HEK293T (cell line): ENCODE measurements around the gene FXYD6.

Experiments used
- ARNT ChIP-seq: fragments of 450-650 bp; IDR thresholded peaks from 2 replicates; pipeline ENCODE4 v1.6.1; 2017; ENCODE audit warnings: mild to moderate bottlenecking
- BHLHE40 ChIP-seq: fragments of 450-650 bp; IDR thresholded peaks from 2 replicates; pipeline ENCODE4 v1.6.1; 2016; ENCODE audit warnings: mild to moderate bottlenecking, moderate library complexity, borderline replicate concordance
- CTBP1 ChIP-seq: fragments of 450-650 bp; IDR thresholded peaks from 2 replicates; pipeline ENCODE4 v1.6.1; 2016; ENCODE audit warnings: borderline replicate concordance
- ELF4 ChIP-seq: fragments of 450-650 bp; IDR thresholded peaks from 2 replicates; pipeline ENCODE4 v1.6.1; 2017; ENCODE audit warnings: antibody characterized with exemption
- FOXA1 ChIP-seq: fragments of 450-650 bp; IDR thresholded peaks from 2 replicates; pipeline ENCODE4 v1.6.1; 2016; ENCODE audit warnings: mild to moderate bottlenecking
- FOXK2 ChIP-seq: fragments of 450-650 bp; IDR thresholded peaks from 2 replicates; pipeline ENCODE4 v1.6.1; 2016; ENCODE audit warnings: mild to moderate bottlenecking
- FOXM1 ChIP-seq: fragments of 450-650 bp; IDR thresholded peaks from 2 replicates; pipeline ENCODE4 v1.6.1; 2017; ENCODE audit warnings: mild to moderate bottlenecking, borderline replicate concordance
- LEF1 ChIP-seq: fragments of 450-650 bp; IDR thresholded peaks from 2 replicates; pipeline ENCODE4 v1.6.1; 2017; ENCODE audit warnings: mild to moderate bottlenecking, borderline replicate concordance
- SP1 ChIP-seq: fragments of 450-650 bp; IDR thresholded peaks from 2 replicates; pipeline ENCODE4 v1.6.1; 2017
- SUZ12 ChIP-seq: fragments of 450-650 bp; IDR thresholded peaks from 2 replicates; pipeline ENCODE4 v1.6.1; 2016; ENCODE audit warnings: mild to moderate bottlenecking
- TARDBP ChIP-seq: fragments of 450-650 bp; IDR thresholded peaks from 2 replicates; pipeline ENCODE4 v1.6.1; 2016
- ZNF384 ChIP-seq: fragments of 450-650 bp; IDR thresholded peaks from 2 replicates; pipeline ENCODE4 v1.6.1; 2016

DNA sequence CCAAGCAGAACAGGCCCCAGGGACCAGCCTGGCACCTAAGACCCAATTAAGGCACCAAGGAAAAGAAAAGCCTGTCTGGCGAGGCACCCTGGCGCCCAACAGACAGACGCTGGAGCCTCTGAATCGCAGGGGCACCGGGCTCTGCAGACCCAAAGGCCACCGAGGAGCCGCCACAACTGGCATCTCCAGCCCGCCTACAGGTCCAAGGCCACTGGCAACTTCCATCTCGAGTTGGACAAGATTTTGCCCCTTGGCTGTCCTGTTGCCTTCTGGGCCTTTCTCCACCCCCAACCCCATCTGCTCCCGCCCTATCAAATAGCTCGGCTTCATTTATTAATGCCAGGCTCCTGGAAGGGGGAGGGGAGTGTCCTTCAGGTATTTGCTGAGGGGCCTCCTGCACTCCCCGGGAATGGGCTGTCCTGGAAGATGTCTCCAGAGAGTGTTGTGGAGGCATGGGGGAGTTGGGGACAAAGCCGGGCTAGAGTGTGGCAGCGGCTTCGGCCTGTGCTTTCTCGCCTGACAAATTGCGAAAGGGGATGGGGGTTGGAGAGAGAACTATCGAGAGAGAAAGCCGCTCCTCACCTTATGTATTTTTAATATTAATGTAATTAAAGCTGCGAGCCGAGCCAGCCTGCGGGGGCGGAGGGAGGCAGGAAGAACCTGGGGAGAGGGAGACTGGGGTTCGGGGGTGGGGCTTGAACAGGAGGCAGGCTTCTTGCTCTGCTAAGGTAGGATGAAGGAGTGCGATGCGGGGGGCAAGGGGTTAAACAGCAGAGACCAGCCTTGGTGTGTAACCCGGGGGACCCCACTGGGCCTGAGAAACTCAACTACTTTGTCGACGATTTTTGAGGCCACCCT lies 81.5 kb downstream of the FXYD6 start:
- no peak for TF ChIP-seq CTBP1
- TF ChIP-seq FOXA1 = no peak
- no peak for TF ChIP-seq TARDBP
- TF ChIP-seq ELF4 = no peak
- no peak for TF ChIP-seq BHLHE40
- no peak for TF ChIP-seq ZNF384
- TF ChIP-seq FOXM1 = no peak
- TF ChIP-seq FOXK2 = no peak
- no peak for TF ChIP-seq SUZ12
- no peak for TF ChIP-seq LEF1
- TF ChIP-seq ARNT = no peak
- no peak for TF ChIP-seq SP1
